Gastrocnemius medialis (tissue), 4 donors: Measurements from ENCODE around the gene RBFOX1. TPM values are rescaled to one million over a fixed set of nuclear protein-coding genes. Genes with fewer than 3 reads are reported as not detected.

Source experiments
- ATAC-seq, 2 donors: fragments of 150-250 bp; one replicate each; pipeline ENCODE4 v1.9.1; 2016
- DNase-seq, 2 donors: peaks; one replicate each; pipeline ENCODE4 v3.0.0-alpha.2; 2019
- H3K27ac ChIP-seq, 4 donors: fragments of 200-600 bp; sonication (generic); 1 replicate in 1 of 4; 2 replicates in 3 of 4; pipeline ENCODE4 v1.5.1; 2016 to 2018; ENCODE audit warnings: mild to moderate bottlenecking in 2 of 4, moderate library complexity in 1 of 4
- H3K27me3 ChIP-seq, 3 donors: fragments of 200-600 bp; sonication (generic) in 2 of 3; 1 replicate in 1 of 3; 2 replicates in 2 of 3; pipeline versions ENCODE4 v1.5.1 to v1.6.0; 2016 to 2019; ENCODE audit warnings: mild to moderate bottlenecking in 1 of 3, moderate library complexity in 1 of 3
- H3K36me3 ChIP-seq, 2 donors: fragments of 200-600 bp; sonication (generic) in 1 of 2; one replicate each; pipeline ENCODE4 v1.5.1; 2017 to 2018
- H3K4me1 ChIP-seq, 2 donors: fragments of 200-600 bp; sonication (generic) in 1 of 2; one replicate each; pipeline ENCODE4 v1.5.1; 2016 to 2017; ENCODE audit warnings: mild to moderate bottlenecking in 2 of 2
- H3K4me3 ChIP-seq, 4 donors: fragments of 200-600 bp; sonication (generic) in 3 of 4; 1 replicate in 1 of 4; 2 replicates in 3 of 4; pipeline ENCODE4 v1.5.1; 2016 to 2019; ENCODE audit warnings: mild to moderate bottlenecking in 2 of 4
- H3K9me3 ChIP-seq, 3 donors: fragments of 200-600 bp; sonication (generic) in 2 of 3; 1 replicate in 1 of 3; 2 replicates in 2 of 3; pipeline ENCODE4 v1.5.1; 2016 to 2019
- CTCF ChIP-seq, 5 experiments: fragments of 450-650 bp in 3 of 5; fragments of 200-600 bp in 2 of 5; sonication (generic) in 2 of 5; IDR thresholded peaks in 4 of 5; conservative IDR thresholded peaks in 1 of 5; 1 replicate in 4 of 5; 2 replicates in 1 of 5; pipeline ENCODE4 v1.5.1; 2016 to 2019; ENCODE audit warnings: antibody characterized with exemption in 5 of 5, mild to moderate bottlenecking in 3 of 5, moderate library complexity in 3 of 5
- POLR2A ChIP-seq, 2 donors: fragments of 450-650 bp; IDR thresholded peaks; one replicate each; pipeline ENCODE4 v1.6.1; 2017; ENCODE audit warnings: antibody characterized with exemption in 2 of 2, mild to moderate bottlenecking in 2 of 2, moderate library complexity in 2 of 2
- in situ Hi-C, 4 donors: fragments of 200-750 bp; cut with MboI; loops; one replicate each; pipeline versions ENCODE4 v1.15.0 to v1.8.0; 2017; ENCODE audit warnings: low sequenced_read_pairs in 4 of 4
- intact Hi-C: fragments of 100-400 bp; cut with DNase I; formaldehyde crosslinking; loops from one replicate; pipeline ENCODE4 v1.15.1; 2023; ENCODE audit warnings: low total_unique reads
- total RNA-seq, 4 donors: library from RNA; depleted of rRNA; stranded (reverse); fragments of >200 nt; gene quantifications; one replicate each; pipeline versions ENCODE4 v1.1.0 to v1.2.3, GENCODE V29; 2016

RBFOX1 gene
- total RNA-seq, 4 donors from 2014 or later = 42.5 to 98.8 (median 58.6) TPM

GRCh38 chr16:7755347-7755882 lies 422.8 kb downstream of the RBFOX1 start:
- no peak for TF ChIP-seq CTCF (IDR thresholded peaks at IDR 0.05 in 4 of 5, conservative IDR thresholded peaks at IDR 0.05 in 1 of 5)
- no peak for TF ChIP-seq POLR2A (IDR thresholded peaks at IDR 0.05)
- DNase-seq = no peak
- no peak overlapping the region for H3K4me3 ChIP-seq
- H3K36me3 ChIP-seq = no peaks in the 10 kb centered on the region
- intact Hi-C loops (no loop called here), in situ Hi-C loops (no loop called here)
- H3K4me1 ChIP-seq = no peaks in the 10 kb centered on the region
- H3K9me3 ChIP-seq = no peaks in the 10 kb centered on the region
- no peaks in the 10 kb centered on the region for H3K27me3 ChIP-seq
- no peak overlapping the region for H3K27ac ChIP-seq
- ATAC-seq = no peak
